Measurements from ENCODE around the gene CMBL.
"Not testable (repeated sequence)": the region's sequence is repeated elsewhere in the genome, so short reads cannot be mapped to it uniquely, and the experiment has no call there.

Gene CMBL

DNA sequence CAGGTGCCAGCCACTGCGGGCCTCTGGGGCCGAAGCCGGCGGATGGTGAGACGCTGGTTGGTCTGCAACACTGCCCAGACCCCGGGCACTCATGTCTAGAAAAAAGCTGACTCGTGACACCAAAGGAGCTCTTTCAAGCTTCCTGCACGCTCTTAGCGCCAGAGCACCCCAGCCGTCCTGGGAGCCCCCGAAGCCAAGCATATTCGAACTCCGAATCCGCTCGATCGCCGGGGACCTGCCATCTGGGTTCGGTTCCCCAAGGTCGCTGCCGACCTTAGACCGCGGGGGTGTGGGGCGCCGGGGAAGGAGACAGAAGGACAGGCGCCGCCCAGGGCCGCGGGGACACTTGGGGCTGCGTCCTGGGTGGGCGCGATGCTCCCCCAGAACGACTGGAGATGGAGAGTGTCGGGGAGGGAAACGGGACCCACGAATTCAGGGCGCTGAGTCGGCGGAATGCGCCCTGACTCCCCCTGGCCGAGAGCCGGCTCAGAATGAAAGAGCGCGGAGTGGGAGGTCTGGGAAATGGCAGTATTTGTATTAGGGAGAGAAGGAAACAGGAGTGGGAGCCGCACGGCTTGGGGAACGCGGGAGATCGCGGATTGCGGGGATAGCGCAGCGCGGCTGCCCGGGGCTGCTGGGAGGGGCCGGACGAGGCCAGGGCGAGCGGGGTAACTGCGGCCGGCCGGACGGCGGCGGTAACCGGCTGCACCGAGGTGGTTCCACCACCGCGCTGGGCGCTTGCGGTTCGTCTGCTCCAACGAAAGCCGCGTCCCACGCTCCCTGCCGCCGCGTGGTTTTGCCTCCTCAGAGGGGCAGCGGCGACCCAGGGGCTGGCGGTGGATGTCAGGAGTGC lies 25.7 kb upstream of the CMBL start:
- DNase-seq, result no peak

DNA sequence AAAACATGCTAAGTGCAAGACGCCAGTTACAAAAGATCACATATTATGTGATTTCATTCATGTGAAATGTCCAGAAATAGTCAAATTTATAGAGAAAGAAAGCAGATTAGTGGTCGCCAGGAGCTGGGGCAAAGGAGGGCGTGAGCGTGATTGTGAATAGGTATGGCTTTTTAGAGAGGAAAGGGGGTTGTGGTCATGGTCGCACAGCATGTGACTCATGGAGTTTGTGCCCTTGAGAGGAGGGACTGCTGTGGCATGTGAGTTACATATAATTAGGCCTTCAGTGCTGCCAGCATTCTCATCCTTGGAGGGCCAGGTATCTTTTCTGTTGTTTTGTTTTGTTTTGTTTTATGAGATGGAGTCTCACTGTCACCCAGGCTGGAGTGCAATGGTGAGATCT lies 24.6 kb upstream of the CMBL start:
- no peak for DNase-seq

DNA sequence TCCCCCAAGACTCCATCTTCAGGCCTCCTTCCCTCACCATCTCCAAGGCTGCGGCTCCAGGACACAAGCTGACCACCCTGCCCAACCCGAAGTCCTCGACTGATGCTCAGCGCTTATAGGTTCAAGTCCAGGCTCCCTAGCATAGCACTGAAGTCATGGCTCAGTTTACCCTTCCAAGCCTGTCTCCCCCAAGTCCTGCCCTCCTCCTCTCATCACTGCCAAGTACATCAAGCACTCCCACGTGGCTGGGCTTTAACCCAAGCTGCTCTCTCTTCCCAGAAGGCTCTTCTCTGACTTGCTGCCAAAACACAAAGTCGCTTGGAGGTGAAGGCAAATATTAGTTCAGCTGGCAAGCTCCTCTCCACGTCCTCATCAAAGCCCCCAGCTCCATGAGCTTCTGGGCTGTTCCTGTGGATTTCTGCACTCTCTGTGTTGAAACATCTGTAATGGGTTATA lies 23.7 kb upstream of the CMBL start:
- peak; percentile 88 for DNase-seq

DNA sequence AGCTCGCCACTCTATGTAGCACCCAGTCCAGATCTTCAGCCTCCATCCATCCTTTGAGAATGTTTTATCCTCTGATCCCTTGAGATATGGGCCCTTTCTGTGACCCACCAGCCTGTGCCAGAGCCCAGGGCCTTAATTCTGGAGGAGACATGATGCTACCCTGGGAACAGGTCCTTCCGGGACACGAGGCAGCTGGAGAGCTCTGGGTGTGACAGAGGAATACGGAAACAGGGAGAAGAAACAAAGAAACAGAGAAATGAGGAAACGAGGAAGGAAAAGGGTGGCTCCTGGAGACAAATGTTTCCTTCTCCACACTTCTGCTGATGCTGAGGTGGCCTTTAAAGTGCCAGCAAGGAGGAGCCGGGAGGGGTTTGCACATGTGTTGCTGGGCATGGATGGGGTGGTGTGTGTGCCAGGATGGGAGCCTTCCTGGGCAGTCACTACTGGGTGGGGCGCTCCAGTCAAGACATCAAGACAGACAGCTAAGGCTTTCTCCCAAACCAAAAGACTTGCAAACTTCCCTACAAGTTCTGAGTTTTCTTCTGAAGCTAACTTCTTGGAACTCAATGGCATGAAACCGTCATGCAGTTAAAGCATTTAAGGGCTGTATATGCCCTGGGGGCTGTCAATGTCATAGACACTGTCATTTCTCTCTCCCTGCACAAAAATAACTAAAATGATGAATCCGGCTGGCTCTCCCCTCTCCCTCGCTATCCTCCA lies 23.0 kb upstream of the CMBL start:
- no peak for DNase-seq

DNA sequence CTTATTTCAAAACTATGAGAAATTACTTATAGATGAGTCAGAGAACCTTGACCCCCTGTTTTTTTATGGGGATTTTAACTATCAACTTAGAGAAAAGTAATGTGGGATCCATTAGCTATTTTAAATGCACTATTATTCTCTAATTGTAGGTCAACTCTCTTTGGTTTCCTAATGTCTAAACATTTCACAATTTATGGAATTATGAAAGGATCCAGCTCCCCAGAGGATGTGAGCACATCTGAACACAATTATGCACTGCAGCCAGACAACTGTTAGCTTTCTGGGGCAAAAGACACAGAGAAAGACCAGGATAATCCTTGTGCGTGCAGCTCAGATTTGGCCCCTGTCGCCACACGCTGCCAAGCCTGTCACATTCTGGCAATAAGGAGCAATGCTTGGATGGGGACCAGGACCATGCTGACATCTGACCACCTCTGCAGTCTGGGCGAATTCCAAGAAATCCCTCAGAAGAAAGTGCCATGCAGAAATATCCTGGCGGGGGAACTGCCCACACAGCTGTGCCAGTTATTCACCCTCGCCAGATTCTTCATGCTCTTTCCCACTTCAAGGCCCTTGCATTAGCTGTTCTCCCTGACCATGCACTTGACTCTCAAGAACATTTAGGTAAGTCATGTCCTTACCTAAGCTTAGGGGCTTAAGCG lies 22.2 kb upstream of the CMBL start:
- no peak for DNase-seq

DNA sequence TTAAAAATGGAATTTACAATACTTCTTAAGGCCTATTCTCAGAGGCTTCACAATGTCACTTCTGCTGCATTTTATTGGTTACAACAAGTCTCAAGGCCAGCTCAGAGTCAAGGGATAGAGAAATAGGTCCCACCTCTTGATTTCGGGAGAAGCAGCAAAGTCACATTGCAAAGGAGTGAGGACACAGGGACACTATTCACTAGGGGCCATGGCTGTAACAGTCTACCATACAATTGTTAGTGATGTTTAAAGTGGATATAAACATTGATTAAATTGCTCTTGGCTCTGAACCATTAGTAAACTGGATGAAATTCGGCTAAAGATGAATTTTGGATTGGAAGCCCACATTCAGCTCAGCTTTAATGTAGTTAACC lies 21.7 kb upstream of the CMBL start:
- DNase-seq, result no peak

DNA sequence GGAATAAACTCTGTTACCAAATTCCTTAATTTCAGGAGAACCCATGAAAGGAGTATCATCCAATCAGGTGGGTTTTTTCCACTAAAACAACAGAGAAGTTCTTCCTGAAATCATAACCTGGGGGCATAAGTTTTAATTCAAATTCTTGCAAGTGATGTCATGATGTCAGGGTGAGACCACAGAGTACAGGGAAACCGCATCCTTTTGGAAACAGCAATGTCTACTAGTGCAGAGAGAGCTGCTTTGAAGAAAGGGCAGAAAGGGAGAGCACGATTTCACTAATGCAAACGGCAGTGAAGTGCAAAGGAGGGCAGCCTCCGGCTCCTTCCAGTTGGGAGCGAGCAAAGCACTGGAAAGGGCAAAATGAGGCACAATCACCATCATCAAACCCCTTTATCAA lies 20.6 kb upstream of the CMBL start:
- DNase-seq, result no peak

DNA sequence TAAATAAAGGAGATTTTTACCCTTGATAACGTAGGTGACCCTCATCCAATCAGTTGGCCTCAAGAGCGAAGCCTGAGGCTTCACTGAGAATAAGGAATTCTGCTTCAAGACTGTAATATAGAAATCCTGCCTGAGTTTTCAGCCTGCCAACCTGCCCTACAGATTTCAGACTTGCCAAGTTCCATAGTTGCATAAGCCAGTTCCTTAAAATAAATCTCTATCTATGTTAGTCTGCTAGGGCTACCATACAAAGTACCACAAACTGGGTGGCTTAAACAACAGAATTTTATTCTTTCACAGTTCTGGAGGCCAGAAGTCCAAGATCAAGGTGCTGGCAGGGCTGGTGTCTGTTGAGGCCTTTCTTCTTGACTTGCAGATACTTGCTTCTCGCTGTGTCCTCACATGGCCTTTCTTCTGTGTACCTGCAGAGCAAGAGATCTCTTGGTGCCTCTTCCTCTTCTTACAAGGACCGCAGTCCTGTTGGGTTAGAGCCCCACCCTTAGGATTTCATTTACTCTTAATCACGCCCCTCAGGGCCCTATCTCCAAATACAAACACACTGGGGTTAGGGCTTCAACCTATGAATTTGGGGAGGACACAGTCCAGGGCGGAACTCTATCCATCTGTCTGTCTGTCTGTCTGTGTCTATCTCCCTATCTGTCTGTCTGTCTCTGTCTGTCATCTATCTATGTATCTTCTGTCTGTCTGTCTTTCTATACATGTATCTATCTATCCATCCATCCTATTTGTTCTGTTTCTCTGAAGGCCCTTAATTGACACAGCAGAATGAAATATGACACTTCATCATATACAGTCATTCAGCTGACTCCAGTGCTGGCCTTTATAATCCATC lies 17.0 kb upstream of the CMBL start:
- no peak for DNase-seq

DNA sequence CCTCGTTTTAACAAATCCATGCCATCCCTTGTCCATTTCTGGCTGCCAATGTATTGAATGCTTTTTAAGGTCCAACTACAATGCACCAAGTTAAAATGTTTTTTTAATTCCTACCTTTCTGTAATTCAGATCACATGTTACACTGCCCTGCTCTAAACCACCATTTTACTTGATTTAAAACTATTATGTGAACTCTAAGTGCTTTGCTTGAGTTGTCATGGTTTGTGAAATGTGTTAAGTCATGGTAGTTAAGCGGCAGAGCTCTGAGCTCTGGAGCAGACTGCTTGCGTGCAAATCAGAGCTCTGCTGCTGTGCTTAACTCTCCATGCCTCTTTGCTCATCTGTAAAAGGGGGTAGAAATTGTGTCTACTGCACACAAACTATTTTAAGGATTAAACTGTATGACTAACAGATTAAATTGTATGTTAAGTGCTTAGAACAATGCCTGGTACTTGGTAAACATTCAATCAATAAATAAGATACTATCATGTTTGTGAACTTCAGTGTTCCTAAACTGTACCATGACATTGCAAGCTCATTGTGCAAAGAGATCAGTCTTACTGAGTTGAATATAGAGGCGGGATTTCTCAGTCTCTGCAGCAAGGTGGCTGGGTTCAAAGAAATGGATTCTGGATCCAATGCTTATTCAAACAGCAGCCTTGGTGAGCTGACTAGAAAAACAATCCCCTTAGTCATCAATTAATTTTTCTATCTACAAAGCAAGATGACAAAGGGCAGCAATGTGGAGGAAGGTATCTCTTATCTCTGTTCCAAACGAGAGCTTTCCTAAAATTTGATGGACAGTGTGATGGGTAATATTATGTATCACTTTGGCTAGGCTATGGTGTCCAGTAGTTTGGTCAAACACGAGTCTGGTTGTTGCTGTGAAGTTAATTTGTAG lies 16.1 kb upstream of the CMBL start:
- no peak for DNase-seq

DNA sequence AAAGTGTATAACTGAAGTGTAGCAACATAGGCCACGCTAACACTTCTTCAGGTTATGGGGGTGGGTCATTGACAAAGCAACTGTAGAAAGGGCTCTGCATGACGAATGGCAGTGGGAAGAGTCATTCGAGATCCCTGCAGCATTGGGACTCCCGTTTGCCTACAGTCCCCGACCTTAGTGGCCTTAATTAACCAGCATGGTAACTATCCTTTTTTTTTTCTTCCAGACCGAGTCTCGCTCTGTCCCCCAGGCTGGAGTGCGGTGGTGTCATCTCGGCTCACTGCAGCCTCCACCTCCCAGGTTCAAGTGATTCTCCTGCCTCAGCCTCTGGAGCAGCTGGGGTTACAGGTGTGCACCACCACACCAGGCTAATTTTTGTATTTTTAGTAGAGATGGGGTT lies 14.2 kb upstream of the CMBL start:
- DNase-seq, result no peak

DNA sequence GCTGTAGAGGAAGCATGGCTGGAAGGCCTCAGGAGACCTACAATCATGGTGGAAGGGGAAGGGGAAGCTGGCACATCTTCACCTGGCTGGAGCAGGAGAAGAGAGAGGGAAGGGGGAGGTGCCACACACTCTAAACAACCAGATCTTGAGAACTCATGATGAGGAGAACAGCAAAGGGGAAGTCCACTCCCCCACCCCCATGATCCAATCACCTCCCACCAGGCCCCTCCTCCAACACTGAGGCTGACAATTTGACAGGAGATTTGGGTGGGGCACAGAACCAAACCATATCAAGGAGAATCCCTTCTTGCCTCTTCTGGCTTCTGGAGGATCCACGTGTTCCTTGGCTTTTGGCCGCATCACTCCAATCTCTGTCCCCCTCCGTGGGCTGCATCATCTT lies 13.1 kb upstream of the CMBL start:
- DNase-seq, result no peak

DNA sequence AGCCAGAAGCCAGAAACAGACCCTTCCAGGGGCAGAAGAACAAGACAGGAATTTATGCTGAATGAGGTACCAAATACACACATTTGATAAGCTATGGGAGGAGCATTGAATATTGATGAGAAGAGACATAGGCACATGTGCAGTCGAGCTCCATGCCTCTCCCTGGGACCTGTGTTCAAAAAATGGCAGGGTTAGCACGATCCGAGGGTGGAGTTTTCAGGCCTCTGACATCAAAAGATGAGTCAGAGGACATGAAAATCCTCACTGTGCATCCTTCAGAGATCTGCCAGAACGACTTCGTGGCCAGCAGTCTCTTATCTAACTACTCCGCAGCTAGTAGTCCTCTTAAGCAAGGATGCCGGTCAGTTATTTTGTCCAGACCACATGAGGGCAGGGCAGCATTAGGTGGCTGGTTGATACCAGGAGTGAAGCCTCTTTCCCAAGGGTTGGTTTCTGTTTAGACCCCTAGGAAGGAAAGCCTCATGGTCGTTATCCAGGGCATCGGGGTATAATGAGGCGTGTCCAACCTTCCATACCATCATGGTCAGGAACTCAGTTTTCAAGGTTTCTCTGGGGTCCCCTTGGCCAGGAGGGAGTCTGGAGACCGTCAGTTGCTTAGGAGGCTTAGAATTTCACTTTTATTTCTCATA lies 11.6 kb upstream of the CMBL start:
- no peak for DNase-seq

DNA sequence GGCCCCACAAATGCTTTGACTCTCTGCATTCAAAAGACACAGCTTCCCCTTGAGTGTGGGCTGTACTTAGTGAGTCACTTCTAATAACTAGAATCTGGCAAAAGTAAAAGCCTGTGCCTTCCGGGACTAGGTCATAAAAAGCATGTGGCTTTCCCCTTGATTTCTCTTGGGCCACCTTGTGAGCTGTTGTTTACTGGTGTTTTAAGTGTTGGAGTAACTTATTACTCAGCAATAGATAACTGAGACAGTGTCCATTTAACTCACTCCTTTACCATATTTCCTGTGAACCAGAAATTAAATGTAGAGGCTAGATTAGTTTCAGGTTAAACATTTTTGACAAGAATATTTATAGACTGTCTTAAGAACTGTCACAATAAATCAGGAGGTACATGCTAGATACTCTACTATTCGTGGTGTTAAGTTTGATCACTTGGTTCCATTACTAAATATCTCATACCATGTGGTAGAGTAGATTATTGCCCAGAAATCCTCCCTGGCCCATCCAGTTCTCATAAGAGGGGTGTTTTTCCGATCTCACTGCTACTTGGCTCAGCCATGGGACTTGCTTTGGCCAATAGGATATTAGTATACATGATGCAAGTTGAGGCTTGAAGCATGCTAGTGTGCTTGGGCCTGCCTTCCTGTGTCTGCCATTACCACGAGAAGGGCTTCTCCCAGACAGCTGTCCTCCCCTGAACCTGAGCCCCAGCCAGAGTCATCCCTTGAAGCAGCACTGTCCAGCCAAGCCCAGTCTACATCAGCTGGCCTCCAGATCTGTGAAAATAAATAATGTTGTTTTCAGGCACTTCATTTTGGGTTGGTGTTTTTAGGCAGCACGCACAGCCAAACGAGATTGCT lies 10.4 kb upstream of the CMBL start:
- no peak for DNase-seq

DNA sequence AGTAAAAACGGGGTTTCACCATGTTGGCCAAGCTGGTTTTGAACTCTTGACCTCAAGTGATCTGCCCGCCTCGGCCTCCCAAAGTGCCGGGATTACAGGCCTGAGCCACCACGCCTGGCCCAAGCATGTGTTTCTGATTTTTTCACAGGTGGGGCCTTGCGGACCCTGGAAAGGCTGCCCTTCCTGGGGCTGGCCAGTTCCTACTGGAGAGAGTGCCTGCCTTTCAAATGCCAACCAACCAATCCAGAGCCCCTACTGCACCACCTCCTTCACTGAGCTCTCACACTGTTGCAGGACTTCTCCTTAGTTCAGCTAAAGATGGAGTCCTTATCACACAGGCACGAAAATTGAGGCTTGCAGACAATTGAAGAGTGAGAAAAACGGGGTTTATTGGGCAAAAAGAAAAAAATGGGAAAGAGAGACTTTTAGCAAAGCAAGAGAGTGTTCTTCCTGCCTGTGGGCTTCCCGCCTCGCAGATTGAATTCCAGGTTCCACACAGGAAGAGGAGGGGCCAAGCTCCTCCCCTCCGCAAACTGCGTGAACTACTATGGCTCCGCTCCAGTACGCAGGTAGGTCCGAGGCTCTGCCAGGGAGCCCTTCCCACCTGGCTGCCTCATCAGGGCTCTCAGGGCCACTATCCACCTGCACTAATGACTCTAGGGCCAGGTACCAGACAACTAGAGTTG lies 8.3 kb upstream of the CMBL start:
- no peak for DNase-seq

DNA sequence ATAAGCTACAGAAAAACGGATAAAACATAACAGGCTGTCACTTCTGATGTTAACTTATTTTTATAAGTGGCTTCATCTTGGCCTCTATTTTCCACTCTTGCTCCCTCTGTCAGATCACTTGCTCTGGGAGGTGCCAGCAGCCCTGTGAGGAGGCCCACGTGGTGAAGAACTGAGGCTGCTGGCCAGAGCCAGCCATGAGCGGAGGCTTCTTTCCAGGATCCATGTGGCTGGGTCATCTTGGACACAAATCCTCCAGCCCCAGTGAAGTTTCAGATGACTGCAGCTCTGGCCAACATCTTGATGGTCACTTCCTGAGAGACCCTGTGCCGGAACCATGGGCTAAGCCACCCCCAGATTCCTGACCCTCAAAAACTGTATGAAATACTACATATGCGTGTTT lies 7.5 kb upstream of the CMBL start:
- no peak for DNase-seq

DNA sequence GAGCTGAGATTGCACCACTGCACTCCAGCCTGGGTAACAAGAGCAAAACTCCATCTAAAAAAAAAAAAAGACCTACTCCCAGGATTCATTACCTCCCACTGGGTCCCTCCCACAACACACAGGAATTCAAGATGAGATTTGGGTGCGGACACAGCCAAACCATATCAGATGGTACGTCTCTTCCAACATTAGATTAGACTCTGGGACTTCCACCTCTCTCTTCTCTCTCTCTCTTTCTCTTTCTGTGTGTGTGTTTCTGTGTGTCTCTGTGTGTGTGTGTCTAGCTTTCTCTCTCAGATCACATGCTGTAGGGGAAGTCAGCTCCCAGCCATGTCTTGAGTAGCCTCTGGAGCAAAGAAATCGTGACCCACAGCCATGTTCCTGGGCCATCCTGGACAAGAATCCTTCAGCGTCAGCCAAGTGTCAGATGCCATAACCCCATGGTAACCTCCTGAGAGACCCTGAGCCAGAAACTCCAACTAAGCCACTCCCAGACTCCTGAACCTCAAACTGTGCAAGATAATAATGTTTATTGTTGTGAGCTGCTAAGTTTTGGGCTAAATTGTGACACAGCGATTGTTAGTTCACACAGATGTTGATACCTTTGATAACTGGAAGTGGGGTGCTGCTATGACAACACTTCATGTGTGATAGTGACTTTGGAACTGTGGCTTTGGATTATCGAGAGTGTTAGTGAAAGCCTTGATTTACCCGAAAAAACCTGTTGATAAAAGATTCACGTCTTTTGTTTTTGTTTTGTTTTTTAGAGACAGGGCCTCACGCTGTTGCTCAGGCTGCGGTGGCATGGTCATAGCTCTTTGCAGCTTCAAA lies 4.1 kb upstream of the CMBL start:
- DNase-seq, result no peak

DNA sequence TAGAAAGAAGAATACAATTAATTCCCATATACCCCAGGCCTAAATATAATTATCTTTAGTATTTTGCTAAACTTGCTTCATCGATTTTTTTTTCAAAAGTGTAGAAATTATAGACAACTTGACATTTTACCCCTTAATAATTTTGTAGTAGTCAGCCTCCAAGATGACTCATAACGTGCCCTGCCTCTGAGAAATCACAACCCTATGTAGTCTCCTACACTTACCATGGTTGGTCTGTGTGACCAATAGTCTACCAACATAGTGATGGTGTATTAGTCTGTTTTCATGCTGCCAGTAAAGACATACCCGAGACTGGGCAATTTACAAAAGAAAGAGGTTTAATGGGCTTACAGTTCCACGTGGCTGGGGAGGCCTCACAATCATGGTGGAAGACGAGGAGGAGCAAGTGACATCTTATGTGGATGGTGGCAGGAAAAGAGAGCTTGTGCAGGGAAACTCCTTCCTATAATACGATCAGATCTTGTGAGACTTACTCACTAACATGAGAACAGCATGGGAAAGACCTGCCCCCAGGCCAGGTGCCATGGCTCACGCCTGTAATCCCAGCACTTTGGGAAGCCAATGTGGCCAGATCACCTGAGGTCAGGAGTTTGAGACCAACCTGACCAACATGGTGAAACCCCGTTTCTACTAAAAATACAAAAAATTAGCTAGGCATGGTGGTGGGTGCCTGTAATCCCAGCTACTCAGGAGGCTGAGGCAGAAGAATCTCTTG lies 3.3 kb upstream of the CMBL start:
- not testable (repeated sequence) for DNase-seq

Measured in NCI-H510A (cell line).